GM12892 (cell line): ENCODE measurements around the gene RRM2.
"Not testable (repeated sequence)": the region's sequence is repeated elsewhere in the genome, so short reads cannot be mapped to it uniquely, and the experiment has no call there.

Source experiments
- DNase-seq: peaks from one replicate; pipeline ENCODE4 v3.0.0; 2011; ENCODE audit not compliant: insufficient read length
- FAIRE-seq: peaks from 2 replicates; lab custom pipeline; 2011; peaks lifted over from hg19 to GRCh38; lab: Jason Lieb, UNC
- POLR2A ChIP-seq: IDR thresholded peaks from 2 replicates; pipeline ENCODE4 v1.6.1; 2011; ENCODE audit warnings: low read depth, low read length, control low read depth
- POLR2AphosphoS5 ChIP-seq: IDR thresholded peaks from 2 replicates; pipeline ENCODE4 v1.6.1; 2011; ENCODE audit warnings: low read depth, low read length, control low read depth
- TAF1 ChIP-seq: IDR thresholded peaks from 2 replicates; pipeline ENCODE4 v1.6.1; 2011; ENCODE audit warnings: low read depth, mild to moderate bottlenecking, control low read depth, low read length, borderline replicate concordance

RRM2 gene

DNA sequence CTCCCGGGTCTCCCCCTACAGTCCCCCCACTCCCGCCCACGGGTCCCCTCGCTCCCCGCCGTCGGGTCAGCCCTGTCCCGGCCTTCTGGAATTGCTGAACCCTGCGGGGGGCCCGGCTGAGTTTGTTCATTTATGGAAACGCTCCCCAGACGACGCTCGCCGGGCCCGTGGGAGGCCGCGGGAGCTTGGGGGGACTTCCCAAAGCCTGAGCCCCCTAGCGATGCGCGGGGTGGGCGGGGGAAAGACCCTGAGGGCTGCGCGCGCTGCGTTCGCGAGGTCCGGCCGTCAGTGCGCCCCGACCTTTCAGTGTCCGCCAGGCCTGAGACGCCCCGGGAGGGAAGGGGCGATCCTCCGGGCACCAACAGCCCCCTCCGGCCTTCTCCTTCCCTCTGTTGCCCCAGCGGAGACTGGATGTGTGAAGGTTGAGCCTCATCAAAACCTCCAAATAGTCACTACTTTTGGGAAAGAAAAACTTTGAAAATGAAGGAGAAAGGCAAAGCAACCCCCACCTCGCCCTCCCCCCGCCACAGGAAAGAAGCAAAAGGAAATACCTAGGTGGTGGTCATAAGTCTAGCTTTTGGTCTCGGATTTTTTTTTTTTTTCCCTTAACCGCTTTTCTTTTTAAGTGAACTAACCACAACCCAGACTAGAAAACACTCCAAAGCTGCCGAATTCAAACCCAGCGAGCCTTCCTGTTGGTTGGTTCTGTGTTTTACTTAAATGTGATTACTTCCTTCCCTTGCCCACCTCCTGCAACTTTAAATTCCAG is 41.8 kb upstream of the RRM2 start:
- TF ChIP-seq TAF1 (no peak), POLR2AphosphoS5 (peak; percentile 39; the same call in 1 of the 2 replicates), POLR2A (peak; percentile 59; the same call in 1 of the 2 replicates)
- DNase-seq, result no peak
- peak; percentile 64 for FAIRE-seq

DNA sequence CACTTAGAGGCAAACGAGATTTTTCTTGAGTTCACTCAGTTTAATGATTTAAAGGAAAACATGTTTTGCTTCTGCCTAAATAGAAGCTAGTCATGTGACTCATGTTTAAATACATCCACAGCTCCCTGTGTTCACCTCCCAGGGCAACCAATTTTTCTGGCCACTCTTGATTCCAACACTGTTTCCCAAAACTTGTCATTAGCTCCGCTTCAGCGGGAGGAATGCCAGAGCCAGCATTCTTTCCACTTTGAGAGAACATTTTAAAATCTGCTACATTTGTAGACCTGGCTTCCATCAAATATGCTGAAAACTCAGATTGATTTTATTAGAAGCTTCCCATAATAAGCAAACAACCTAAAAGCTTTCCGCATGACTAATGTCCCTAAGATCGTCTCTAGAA is 39.5 kb upstream of the RRM2 start:
- DNase-seq, result no peak
- TF ChIP-seq POLR2A (no peak), TAF1 (no peak), POLR2AphosphoS5 (no peak)
- FAIRE-seq, result peak; percentile 21

DNA sequence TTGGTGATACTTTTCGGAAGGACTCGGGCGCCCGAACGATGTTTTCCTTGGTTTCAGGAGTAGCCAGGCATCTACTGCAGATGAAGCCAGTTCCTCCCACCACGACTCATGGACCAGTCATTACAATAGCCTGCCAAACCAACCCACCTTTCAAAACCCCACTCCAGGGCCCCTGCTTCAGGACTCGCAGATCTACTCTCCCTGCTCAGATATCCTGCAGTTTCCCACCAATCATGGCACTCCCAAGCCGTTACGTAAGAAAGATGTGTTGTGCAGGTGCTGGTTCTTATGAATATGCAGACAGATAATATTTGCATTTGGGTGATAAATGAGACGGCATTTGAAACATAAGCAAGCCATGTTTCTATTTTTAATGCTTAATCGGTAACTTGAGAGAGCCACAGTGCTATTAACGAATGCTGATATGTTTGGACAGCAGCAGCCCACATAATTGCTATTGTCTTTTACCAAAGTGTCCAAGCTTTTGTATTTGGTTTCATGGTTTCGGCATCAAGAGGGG is 38.8 kb upstream of the RRM2 start:
- FAIRE-seq (no peak), DNase-seq (no peak)
- TF ChIP-seq POLR2A, result no peak
- no peak for TF ChIP-seq POLR2AphosphoS5
- no peak for TF ChIP-seq TAF1

DNA sequence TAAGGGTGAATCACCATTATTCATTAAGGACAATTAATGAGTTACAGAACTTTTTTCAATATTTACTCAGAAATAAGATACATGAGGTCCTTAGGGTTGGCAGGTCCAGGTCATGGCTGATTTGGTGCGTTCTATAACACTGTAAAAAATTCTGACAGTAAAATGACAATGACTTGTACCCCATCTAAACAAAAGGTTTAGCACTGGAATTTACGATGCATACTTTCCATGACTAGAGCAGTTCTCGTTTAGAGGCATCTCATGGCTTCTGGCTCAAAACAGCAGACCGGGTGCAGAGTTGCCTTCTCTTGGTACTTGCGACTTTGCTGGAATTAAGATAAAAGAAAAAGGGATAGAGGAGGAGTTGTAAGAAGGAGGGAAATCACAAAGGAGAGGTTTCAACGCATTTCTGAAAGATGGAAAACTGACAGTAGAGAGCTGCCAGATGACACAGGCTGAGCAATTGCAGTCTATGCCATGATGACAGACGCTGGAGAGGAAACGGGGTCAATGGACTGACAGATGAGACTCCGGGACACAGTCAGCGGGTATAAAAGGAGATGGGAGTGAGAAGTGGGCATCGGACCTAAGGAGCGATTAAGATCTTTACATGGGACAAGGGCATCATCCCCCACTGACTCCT is 38.2 kb upstream of the RRM2 start:
- no peak for FAIRE-seq
- TF ChIP-seq POLR2A (no peak), TAF1 (no peak), POLR2AphosphoS5 (no peak)
- no peak for DNase-seq

DNA sequence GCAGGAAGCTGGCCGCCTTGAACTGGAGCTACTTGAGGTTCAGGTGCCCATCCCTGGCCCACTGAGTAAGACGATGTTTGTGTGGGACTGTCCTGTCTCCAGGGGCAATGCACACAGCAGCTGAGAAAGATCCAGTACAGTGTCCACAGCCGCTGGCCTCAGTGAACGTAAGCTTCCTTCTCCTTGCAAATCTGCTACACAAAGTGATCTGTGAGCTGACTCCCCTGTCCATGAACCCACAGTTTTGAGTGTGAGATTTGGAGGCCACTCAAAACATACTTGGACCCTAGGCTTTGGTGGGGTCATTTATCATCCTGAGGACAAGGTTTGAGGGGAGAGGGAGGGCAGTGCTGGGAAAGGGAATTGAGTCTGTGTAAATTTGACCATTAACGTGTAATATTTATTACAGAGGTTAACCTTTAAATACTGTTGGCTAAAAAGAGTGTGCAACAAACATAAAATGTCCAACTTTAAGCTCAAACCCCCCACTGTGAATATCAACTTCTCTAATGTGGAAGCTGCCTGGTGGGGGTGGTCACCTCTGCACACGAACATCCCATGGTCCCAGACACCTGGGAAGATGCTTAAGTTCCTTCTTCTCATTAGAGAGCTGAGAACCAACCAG is 37.4 kb upstream of the RRM2 start:
- no peak for FAIRE-seq
- TF ChIP-seq POLR2AphosphoS5 (no peak), TAF1 (no peak), POLR2A (no peak)
- DNase-seq, result no peak

DNA sequence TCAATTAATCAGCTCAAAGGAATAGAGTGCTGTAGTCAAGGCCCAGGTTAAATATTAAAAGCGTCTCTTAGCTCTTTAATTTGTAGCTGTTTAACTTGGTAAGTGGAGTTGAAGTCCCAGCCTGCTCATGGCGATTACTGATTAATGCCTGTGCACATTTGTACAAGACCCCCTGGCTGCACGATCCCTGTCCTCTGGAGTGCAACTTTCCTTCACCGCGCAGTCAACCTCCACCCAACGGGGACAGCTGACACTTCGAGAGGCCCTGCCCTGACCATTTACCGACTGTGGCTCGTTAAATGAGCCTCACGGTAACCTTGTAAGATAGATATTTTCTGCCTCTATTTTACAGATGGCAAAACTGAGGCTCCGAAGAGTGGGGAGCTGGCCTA is 36.9 kb upstream of the RRM2 start:
- DNase-seq (no peak), FAIRE-seq (no peak)
- TF ChIP-seq POLR2AphosphoS5 (no peak), TAF1 (no peak), POLR2A (no peak)

DNA sequence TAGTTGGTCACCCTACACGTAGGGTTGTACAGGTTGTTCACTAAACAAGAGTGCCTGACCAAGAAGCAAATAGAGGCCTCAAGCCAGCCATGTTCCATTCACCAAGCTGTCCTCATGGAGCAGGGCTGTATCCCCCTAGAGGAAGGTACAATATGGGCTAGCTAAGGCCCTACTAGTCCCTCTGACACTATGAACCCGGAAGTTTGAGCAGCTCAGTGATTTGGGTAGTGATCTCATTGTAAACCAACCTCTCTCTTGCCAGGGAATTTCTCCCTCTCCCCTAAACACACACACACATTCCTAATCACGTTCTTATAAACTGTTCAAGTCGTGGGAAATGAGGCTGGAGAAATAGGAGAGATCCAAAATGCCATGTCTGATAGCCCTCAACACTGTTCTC is 35.6 kb upstream of the RRM2 start:
- DNase-seq (no peak), FAIRE-seq (no peak)
- TF ChIP-seq POLR2A, result no peak
- no peak for TF ChIP-seq POLR2AphosphoS5
- TF ChIP-seq TAF1, result no peak

DNA sequence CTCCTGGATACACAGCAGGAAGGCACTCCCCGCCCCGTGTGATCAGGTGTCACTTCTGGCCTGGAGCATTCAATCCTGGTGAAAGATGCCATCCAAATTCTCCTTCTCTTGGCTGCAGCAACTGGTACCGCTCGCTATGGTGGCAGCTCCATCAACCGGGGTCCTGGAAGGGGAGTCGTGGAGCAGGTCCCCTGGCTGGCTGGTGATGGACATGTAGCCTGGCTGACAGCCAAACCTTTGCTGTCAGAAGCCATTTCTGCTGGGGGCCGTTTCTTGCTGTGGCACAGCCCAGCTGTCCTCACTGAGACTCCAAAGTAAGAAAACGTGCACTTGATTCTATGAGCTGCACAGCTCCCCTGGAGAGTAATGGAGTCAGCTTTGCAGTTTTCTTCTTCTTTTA is 35.2 kb upstream of the RRM2 start:
- TF ChIP-seq POLR2AphosphoS5 (no peak), POLR2A (no peak), TAF1 (no peak)
- FAIRE-seq, result no peak
- no peak for DNase-seq

DNA sequence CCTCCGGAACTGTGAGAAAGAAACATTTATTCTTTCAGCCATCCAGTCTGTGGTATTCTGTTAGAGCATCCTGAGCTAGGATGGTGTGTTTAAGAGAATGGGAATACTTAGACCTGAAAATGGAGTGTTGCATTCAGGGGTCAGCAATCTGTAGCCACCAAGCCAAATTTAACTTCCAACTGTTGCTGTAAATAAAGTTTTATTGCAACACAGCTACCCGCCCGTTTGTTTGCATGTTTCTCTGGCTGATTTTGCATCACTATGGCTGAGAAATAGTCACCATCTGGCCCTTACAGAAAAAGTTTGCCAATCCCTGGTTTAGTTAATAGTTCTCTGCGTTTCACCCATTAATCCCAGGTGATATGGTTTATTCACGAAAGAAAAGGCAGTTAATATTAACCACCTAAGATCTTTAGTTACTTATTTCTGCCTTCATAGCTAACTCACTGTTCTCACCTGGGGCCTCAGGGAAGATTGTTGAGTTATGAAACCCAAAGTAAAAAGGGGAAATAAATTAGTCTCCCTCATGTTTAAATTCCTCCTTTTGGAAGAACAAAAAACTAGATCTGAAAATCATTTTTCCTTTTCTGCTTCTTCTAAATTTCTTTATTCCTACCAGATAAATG is 32.9 kb upstream of the RRM2 start:
- TF ChIP-seq TAF1, result no peak
- no peak for TF ChIP-seq POLR2A
- TF ChIP-seq POLR2AphosphoS5, result no peak
- FAIRE-seq (no peak), DNase-seq (no peak)

DNA sequence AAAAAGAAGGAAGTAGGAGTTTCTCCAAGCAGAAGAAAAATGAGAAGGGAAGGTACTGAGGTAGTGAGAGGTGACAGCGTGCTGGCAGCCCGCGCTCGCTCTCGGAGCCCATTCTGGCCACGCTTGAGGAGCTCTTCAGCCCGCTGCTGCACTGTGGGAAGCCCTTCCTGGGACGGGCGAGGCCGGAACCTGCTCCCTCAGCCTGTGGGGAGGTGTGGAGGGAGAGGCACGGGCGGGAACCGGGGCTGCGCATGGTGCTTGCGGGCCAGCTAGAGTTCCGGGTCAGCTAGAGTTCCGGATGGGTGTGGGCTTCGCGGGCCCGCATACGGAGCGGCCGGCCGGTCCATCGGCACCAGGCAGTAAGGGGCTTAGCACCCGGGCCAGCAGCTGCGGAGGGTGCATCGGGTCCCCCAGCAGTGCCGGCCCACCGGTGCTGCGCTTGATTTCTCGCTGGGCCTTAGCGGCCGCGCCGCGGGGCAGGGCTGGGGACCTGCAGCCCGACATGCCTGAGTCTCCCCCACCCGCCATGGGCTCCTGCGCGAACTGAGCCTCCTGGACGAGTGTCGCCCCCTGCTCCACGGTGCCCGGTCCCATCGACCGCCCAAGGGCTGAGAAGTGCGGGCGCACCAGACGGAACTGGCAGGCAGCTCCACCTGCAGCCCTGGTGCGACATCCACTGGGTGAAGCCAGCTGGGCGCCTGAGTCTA is 31.2 kb upstream of the RRM2 start:
- DNase-seq (no peak), FAIRE-seq (no peak)
- TF ChIP-seq TAF1 (no peak), POLR2A (no peak), POLR2AphosphoS5 (no peak)

DNA sequence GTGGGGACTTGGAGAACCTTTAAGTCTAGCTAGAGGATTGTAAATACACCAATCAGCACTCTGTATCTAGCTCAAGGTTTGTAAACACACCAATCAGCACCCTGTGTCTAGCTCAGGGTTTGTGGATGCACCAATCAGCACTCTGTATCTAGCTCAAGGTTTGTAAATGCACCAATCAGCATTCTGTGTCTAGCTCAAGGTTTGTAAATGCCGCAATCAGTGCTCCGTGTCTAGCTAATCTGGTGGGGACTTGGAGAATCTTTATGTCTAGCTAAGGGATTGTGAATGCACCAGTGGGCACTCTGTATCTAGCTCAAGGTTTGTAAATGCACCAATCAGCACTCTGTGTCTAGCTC is 30.7 kb upstream of the RRM2 start:
- not testable (repeated sequence) for DNase-seq, FAIRE-seq
